Coronary artery (tissue), 2 donors: ENCODE data around the gene SUSD6.

Experiments
- DNase-seq: peaks from one replicate; pipeline ENCODE4 v3.0.0-alpha.2; 2017; ENCODE audit warnings: low spot score
- H3K27ac ChIP-seq, 2 donors: fragments of 200-600 bp; sonication (generic); one replicate each; pipeline ENCODE4 v1.5.1; 2016 to 2019
- H3K4me3 ChIP-seq: fragments of 200-600 bp; sonication (generic); 2 replicates; pipeline ENCODE4 v1.5.1; 2016; ENCODE audit warnings: mild to moderate bottlenecking, moderate library complexity
- TF ChIP-seq, protein P1 (sequence below): fragments of 200-600 bp; sonication (generic); IDR thresholded peaks from one replicate; pipeline ENCODE4 v1.5.1; 2019; ENCODE audit warnings: antibody characterized with exemption

Gene SUSD6

DNA sequence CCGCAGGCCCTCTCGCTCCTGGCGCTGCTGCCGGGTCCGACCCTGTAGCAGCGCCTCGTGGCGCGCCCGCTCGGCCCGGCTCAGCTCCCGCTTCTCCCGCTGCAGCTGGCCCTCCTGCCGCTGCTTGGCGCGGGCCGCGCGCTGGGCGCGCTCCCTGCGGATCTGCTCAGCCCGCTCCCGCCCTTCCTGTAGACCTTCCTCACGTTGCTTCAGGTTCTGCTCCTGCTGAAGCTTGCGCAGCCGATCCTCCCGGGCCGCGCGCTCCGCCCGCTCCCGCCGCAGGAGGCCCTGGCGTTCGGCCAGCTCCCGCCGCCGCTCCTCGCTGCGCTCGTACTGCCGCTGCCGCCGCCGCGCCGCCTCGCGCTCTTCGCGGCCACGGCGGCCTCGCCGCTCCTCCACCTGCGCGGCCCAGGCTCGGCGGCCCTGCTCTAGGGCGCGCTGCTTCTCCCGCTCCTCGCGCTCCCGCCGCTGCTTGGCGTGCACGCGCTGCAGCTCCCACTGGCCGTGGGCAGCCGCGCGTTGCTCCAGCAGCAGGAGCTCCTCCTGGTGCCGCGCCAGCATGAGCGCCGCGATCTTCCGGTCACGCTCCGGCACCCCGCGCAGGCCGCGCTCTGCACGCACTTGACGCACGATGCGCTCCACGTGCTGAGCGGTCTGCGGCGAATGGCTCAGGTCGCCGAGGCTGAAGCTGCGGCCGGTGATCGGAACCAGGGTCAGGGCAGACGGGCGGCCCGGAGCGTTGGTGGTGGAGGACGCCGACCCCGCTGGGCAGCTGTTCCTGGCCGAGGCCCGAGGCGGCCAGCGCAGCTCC lies 39.2 kb upstream of the SUSD6 start:
- Histone ChIP-seq H3K4me3 (peak overlapping the region; percentile 62), H3K27ac (no peak overlapping the region)
- TF ChIP-seq, protein P1, sequence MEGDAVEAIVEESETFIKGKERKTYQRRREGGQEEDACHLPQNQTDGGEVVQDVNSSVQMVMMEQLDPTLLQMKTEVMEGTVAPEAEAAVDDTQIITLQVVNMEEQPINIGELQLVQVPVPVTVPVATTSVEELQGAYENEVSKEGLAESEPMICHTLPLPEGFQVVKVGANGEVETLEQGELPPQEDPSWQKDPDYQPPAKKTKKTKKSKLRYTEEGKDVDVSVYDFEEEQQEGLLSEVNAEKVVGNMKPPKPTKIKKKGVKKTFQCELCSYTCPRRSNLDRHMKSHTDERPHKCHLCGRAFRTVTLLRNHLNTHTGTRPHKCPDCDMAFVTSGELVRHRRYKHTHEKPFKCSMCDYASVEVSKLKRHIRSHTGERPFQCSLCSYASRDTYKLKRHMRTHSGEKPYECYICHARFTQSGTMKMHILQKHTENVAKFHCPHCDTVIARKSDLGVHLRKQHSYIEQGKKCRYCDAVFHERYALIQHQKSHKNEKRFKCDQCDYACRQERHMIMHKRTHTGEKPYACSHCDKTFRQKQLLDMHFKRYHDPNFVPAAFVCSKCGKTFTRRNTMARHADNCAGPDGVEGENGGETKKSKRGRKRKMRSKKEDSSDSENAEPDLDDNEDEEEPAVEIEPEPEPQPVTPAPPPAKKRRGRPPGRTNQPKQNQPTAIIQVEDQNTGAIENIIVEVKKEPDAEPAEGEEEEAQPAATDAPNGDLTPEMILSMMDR = no peak
- no peak for DNase-seq

GRCh38 chr14:69572841-69573135 lies 38.6 kb upstream of the SUSD6 start:
- TF ChIP-seq, protein P1 = no peak
- Histone ChIP-seq H3K4me3 (peak overlapping the region; percentile 62), H3K27ac (no peak overlapping the region)
- no peak for DNase-seq

- TF ChIP-seq, protein P1 = no peak
- DNase-seq = no peak
- peak overlapping the region; percentile 62 for H3K4me3 ChIP-seq
- H3K27ac ChIP-seq = no peak overlapping the region
Measured at GRCh38 chr14:69573205-69573830, 38.1 kb upstream of the SUSD6 start.

GRCh38 chr14:69573831-69574262 lies 37.5 kb upstream of the SUSD6 start:
- TF ChIP-seq, protein P1 = no peak
- Histone ChIP-seq H3K27ac (no peak overlapping the region), H3K4me3 (peak overlapping the region; percentile 62)
- no peak for DNase-seq

DNA sequence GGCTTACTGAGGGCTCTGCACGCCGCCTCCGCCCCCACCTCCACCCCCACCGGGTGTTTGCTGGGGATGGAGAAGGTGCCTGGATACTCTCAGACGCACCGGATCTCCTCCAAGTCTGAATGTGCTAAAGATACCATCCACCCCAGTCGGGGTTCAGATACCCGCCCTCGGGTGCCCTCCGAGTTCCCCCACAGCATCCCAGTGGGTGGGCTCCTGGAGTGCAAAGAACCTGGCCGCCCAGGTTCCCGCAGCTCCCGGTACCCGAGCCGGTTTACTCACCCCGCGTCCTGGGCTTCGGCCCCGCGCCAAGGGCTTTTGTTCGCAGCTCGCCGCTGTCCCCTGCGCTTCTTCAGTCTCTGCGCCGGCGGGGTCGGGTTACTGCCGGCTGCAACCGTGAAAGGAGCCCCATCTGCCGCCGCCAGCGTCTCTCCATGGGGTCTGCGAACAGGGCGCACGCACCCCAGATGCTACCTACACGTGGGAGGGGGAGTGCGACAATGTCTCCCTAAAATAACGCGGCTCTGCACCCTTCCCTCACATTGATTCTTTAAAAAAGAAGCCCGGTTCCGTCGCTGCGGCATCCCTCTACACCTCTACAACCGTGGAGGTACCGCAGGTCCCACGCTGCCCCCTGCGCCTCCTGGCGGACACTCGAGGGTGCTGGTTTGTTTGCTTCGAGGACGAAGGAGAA lies 37.0 kb upstream of the SUSD6 start, which contains the start of gene CCDC177:
CCDC177 (minus strand) TSS at position 609 of the 691 bp plus-strand sequence. CDS start 1,249 bp downstream, outside the sequence.
- Histone ChIP-seq H3K27ac (no peak within 1 kb of the TSS), H3K4me3 (peak within 1 kb of the TSS; percentile 62)
- DNase-seq = no peak
- TF ChIP-seq, protein P1 = peak; percentile 55

GRCh38 chr14:69574954-69575295 lies 36.5 kb upstream of the SUSD6 start:
- TF ChIP-seq, protein P1 = no peak
- Histone ChIP-seq H3K27ac (no peak overlapping the region), H3K4me3 (peak overlapping the region; percentile 57)
- no peak for DNase-seq
